Vein endothelial cell (primary cell): Measurements from ENCODE around the gene CDNF. TPM values are rescaled to one million over a fixed set of nuclear protein-coding genes. Genes with fewer than 3 reads are reported as not detected.

ENCODE experiments used
- total RNA-seq: library from RNA; depleted of rRNA; stranded (reverse); fragments of >200 nt; gene quantifications from 2 replicates; pipeline ENCODE4 v1.2.3, GENCODE V29; 2012

Gene CDNF
- 0.86 and 1.6 TPM in 2 replicates for total RNA-seq

GRCh38 chr10:14837757-14838581, at the start of gene CDNF, which contains the start of the genes HSPA14 and MSANTD7:
Gene CDNF, minus strand, starts transcription at chr10:14838037. Its CDS starts 91 bp downstream, at chr10:14837946.
Gene HSPA14, plus strand, starts transcription at chr10:14838306. Its CDS starts 97 bp downstream, at chr10:14838403.
Gene MSANTD7, plus strand, starts transcription at chr10:14838306. Its CDS starts 3,979 bp downstream, at chr10:14842285.

DNA sequence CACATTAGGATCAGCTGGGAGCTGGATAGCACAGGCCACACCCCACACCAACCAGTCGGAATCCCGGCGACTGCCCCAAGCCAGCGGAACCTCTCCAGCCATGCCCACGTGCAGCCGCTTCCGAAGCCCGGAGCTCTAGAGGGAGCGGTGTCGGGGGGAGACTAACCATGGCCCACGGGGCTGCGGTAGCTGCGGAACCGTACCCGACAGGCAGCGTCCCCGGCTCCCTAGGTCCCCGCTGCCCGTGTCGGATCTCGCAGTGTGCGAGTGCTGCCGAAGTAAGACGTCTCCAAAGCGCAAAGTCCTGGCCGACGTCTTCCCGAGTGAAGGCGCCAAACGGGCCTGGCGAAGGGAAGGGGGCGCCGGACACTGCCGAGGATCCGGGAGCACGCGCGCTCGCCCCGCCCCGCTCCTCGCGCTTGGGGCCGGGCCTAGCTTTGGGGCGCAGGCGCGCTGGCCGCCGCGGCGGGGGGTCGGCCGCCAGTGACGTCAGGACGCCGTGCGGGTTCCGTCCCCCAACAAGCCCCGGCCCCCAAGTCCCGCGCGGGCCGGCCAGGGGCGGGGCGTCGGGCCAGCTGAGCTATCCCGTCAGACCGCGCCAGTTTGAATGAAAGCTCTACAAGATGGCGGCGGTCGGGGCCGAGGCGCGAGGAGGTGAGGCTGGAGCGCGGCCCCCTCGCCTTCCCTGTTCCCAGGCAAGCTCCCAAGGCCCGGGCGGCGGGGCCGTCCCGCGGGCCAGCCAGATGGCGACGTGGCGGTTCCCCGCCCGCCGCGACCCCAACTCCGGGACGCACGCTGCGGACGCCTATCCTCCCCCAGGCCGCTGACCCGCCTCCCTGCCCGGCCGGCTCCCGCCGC, 40.7 kb upstream of the CDNF start, which contains the start of gene SUV39H2:
Gene SUV39H2 (plus strand): TSS at position 601 of the 858 bp plus-strand sequence. CDS start 23 bp downstream, at position 624.

DNA sequence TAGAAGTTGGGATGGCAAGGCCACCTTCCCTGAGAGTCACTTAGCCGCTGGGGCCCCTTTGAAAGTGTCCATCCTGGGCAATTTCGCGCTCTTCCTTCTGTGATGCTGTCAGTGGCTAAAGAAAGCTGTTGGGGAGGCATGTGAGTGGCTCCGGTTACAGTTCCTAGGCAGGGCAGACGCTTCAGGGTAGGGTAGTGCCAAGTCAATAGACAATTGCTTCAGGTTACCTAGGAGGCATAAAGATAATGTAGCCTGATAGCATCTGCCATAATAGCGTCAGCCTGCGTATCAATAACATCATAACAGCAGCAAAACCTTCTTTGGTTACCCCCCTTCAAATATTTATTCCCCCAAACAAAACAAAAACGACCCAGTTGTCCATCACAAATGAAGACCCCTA, 63.0 kb downstream of the CDNF start, which contains the start of gene FAM107B:
Gene FAM107B (minus strand): TSS at position 101 of the 400 bp plus-strand sequence. CDS start 234 bp downstream, outside the sequence.

Other genes with a start within 250 kb of the CDNF start
- gene FAM107B, start 63.1 kb downstream of the CDNF start, total RNA-seq = 159 and 174 TPM in 2 replicates
- gene HSPA14, start 269 bp upstream of the CDNF start, total RNA-seq = 11.1 and 18.6 TPM in 2 replicates
- gene MSANTD7, start 269 bp upstream of the CDNF start, total RNA-seq = 17.0 and 22.2 TPM in 2 replicates
- gene SUV39H2, start 40.8 kb upstream of the CDNF start, total RNA-seq = 14.4 and 21.3 TPM in 2 replicates
- 5.6 and 11.4 TPM in 2 replicates for gene DCLRE1C, start 116.1 kb upstream of the CDNF start, total RNA-seq
- not detected in 2 replicates for gene MEIG1, start 121.4 kb upstream of the CDNF start, total RNA-seq
- under 0.01 TPM in 1 of 2 replicates, not detected in the other for gene OLAH, start 205.9 kb upstream of the CDNF start, total RNA-seq